GM12875 (cell line): Measurements from ENCODE around the gene RIIAD1.
"Not testable (repeated sequence)": the region's sequence is repeated elsewhere in the genome, so short reads cannot be mapped to it uniquely, and the experiment has no call there.

ENCODE experiments used
- H3K4me3 ChIP-seq: one replicate; pipeline ENCODE4 v1.5.1; 2011; ENCODE audit warnings: low read depth, low read length, control low read depth
- CTCF ChIP-seq: IDR thresholded peaks from 2 replicates; pipeline ENCODE4 v1.5.1; 2011; ENCODE audit warnings: low read depth, mild to moderate bottlenecking, control low read depth, inconsistent platforms, low read length, moderate library complexity, borderline replicate concordance; ENCODE audit not compliant: insufficient read depth

The RIIAD1 gene, protein sequence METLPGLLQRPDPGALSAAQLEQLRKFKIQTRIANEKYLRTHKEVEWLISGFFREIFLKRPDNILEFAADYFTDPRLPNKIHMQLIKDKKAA

GRCh38 chr1:151720974-151721787, at the start of gene RIIAD1:
Gene RIIAD1 (plus strand): TSS chr1:151721522. CDS start chr1:151721537, 15 bp downstream.
- no peak for TF ChIP-seq CTCF
- peak within 1 kb of the TSS; percentile 52 for H3K4me3 ChIP-seq

GRCh38 chr1:151673407-151673806, 47.9 kb upstream of the RIIAD1 start:
- no peak overlapping the region for H3K4me3 ChIP-seq
- no peak for TF ChIP-seq CTCF

GRCh38 chr1:151680391-151680790, 40.9 kb upstream of the RIIAD1 start:
- TF ChIP-seq CTCF: no peak
- H3K4me3 ChIP-seq: no peak overlapping the region

- no peak for TF ChIP-seq CTCF
- H3K4me3 ChIP-seq: no peak overlapping the region
Measured at GRCh38 chr1:151680826-151681225, 40.5 kb upstream of the RIIAD1 start.

DNA sequence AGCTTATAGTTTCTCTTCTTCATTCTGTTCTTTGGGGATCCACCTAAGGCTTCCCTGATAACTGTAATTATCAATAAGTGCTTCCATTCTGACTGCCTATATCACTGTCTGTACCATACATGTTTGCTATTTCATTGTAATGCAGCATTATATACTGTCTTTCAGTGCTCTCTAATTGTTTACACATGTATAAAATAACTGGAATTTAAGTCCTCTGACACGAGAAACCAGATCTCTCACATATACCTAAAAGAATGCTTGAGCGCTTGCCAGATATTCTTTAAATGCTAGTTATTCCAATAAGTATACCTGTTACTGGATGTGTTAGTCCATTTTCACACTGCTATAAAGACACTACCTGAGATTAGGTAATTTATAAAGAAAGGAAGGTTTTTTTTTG, 39.4 kb upstream of the RIIAD1 start:
- H3K4me3 ChIP-seq: no peak overlapping the region

DNA sequence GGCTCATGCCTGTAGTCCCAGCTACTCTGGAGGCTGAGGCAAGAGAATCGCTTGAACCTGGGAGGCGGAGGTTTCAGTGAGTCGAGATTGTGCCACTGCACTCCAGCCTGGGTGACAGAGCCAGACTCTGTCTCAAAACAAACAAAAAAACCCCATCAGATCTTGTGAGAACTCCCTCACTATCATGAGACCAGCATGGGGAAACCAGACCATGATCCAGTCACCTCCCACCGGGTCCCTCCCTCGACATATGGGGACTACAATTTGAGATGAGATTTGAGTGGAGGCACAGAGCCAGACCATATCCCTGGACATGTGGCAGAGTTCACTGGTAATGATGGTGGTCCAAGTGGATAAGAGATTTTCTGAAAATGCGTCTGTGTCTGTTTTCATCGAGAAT, 38.4 kb upstream of the RIIAD1 start:
- not testable (repeated sequence) for H3K4me3 ChIP-seq

More for the DNA sequence above, 39.4 kb upstream of the RIIAD1 start:
- no peak for TF ChIP-seq CTCF

DNA sequence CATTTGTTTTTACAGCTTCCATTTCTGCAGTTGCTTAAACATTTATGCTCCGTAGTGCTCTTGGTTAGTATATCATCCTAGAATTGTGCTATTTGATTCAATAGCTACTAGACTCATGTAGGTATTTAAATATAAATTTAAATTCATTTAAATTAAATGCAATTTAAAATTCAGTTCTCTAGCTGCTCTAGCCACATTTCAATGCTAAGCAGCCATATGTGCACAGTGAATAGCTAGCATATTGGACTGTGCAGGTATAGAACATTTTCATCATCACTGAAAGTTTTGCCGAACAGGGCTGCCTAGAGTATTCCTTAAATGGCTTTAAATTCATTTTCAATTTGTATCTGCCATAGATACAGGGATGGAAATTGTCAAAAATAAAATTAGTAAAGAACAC, 37.2 kb upstream of the RIIAD1 start:
- H3K4me3 ChIP-seq: no peak overlapping the region
- TF ChIP-seq CTCF: no peak

GRCh38 chr1:151686561-151686960, 34.8 kb upstream of the RIIAD1 start:
- no peak overlapping the region for H3K4me3 ChIP-seq
- no peak for TF ChIP-seq CTCF
